Measurements from ENCODE around the gene OR51A7.

DNA sequence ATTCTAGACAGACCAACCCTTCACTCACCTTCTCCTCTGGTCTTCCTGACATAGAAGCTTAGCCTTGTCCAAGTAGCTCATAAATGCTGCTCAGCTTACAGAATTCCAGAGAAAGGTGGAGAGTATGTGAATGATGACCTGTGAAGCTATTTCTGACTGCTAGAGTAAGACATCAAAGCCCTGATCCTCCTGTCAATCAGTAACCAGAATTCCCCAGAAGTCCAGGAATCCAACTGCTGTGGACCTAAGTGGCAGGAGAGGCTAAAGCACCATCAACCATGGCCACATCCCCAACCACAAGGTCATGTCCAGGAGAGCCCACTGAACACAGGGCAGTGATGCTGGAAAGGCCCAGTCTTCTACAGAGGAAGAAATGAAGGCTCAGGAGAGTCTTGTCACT lies 13.0 kb downstream of the OR51A7 start:
- TF ChIP-seq CTCF (IDR thresholded peaks at IDR 0.05) (no peak), POLR2AphosphoS5 (IDR thresholded peaks at IDR 0.05) (no peak)
